ENCODE data around the gene TMBIM1. TPM values are rescaled to one million over a fixed set of nuclear protein-coding genes. Genes with fewer than 3 reads are reported as not detected.

TMBIM1 gene
- total and polyA plus RNA-seq, 9 of the 15 experiments (the other 6 are each of a cell fraction or from before 2014, with no cell fraction given) = 14.2 to 105 (median 47.0) TPM

DNA sequence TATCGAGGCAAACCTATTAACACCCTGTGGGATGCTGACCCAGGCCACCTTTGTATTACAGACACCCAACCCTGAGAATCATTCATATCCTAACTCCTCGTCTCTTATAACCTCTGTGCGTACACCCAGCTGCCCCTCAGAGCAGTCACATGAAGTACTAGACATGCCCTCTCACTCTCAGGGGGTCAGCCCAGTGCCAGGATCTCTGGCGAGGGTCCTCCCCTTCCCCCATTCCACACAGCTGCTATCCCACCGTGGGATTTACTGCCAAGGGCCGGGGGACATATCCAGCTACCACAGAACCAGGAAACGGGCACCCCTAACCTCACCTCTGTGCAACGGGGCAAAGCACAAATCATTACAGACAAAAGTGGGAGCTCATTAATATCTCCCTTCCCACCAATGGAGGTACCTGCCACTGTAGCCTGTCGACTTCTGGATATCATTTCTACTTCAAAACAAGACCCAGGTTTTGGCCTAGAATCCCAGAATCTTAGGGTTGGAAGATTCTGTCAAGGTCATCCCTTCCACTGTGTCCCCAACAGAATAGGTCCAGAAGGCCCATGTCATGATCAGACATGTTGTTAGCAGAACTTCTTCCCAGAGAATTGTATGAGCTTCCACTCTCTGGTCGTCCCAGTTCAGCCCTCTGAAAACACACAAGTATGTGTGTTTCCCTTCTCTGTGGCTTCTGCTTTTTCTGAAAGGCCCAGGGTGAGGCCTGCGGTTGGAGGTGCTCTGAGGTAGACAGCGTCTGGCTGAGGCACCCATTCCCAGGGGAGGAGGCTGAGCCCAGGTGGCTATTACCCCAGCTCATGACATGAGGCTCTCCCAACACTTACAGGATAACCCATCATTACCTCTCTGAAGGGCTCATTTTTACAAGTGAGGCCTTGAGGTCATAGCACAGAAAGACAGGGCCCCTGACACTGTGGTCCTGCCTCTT lies 1.7 kb downstream of the TMBIM1 start (continued):
- TF ChIP-seq SAFB (IDR thresholded peaks at IDR 0.05; ENCODE audit: borderline replicate concordance, low read depth, low read length) (no peak), ZNF311 (CRISPR knock-in tag; IDR thresholded peaks at IDR 0.05) (no peak), CCAR2 (IDR thresholded peaks at IDR 0.05; ENCODE audit: low read depth, low read length) (no peak), ZEB2 (IDR thresholded peaks at IDR 0.05) (no peak), ASH1L (IDR thresholded peaks at IDR 0.05; ENCODE audit: borderline replicate concordance, low read depth, partially characterized antibody) (no peak), HEY1 (CRISPR knock-in tag; IDR thresholded peaks at IDR 0.05; ENCODE audit: borderline replicate concordance) (no peak), DDX20 (tag; IDR thresholded peaks at IDR 0.05; ENCODE audit: low read depth) (no peak), ZNF589 (CRISPR knock-in tag; IDR thresholded peaks at IDR 0.05; ENCODE audit: low read depth) (no peak), HDGF (IDR thresholded peaks at IDR 0.05) (no peak), SLC30A9 (CRISPR knock-in tag; IDR thresholded peaks at IDR 0.05) (no peak), HNRNPUL1 (IDR thresholded peaks at IDR 0.05; ENCODE audit: low read length) (no peak), STAT5A (IDR thresholded peaks at IDR 0.05; ENCODE audit: borderline replicate concordance, low read length) (no peak), MTA3 (IDR thresholded peaks at IDR 0.05; ENCODE audit: borderline replicate concordance) (no peak), WHSC1 (IDR thresholded peaks at IDR 0.05; ENCODE audit: low read length) (no peak), IFI16 (CRISPR knock-in tag; IDR thresholded peaks at IDR 0.05) (no peak), BMI1 (IDR thresholded peaks at IDR 0.05; ENCODE audit: low read length) (no peak), CBFA2T3 (IDR thresholded peaks at IDR 0.05) (no peak), ZNF263 (CRISPR knock-in tag; IDR thresholded peaks at IDR 0.05; ENCODE audit: borderline replicate concordance) (no peak)
- TF ChIP-seq, protein P1, sequence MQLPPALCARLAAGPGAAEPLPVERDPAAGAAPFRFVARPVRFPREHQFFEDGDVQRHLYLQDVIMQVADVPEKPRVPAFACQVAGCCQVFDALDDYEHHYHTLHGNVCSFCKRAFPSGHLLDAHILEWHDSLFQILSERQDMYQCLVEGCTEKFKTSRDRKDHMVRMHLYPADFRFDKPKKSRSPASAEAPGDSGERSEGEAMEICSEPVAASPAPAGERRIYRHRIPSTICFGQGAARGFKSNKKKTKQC (CRISPR knock-in tag; IDR thresholded peaks at IDR 0.05) = no peak
- TF ChIP-seq, protein P2, sequence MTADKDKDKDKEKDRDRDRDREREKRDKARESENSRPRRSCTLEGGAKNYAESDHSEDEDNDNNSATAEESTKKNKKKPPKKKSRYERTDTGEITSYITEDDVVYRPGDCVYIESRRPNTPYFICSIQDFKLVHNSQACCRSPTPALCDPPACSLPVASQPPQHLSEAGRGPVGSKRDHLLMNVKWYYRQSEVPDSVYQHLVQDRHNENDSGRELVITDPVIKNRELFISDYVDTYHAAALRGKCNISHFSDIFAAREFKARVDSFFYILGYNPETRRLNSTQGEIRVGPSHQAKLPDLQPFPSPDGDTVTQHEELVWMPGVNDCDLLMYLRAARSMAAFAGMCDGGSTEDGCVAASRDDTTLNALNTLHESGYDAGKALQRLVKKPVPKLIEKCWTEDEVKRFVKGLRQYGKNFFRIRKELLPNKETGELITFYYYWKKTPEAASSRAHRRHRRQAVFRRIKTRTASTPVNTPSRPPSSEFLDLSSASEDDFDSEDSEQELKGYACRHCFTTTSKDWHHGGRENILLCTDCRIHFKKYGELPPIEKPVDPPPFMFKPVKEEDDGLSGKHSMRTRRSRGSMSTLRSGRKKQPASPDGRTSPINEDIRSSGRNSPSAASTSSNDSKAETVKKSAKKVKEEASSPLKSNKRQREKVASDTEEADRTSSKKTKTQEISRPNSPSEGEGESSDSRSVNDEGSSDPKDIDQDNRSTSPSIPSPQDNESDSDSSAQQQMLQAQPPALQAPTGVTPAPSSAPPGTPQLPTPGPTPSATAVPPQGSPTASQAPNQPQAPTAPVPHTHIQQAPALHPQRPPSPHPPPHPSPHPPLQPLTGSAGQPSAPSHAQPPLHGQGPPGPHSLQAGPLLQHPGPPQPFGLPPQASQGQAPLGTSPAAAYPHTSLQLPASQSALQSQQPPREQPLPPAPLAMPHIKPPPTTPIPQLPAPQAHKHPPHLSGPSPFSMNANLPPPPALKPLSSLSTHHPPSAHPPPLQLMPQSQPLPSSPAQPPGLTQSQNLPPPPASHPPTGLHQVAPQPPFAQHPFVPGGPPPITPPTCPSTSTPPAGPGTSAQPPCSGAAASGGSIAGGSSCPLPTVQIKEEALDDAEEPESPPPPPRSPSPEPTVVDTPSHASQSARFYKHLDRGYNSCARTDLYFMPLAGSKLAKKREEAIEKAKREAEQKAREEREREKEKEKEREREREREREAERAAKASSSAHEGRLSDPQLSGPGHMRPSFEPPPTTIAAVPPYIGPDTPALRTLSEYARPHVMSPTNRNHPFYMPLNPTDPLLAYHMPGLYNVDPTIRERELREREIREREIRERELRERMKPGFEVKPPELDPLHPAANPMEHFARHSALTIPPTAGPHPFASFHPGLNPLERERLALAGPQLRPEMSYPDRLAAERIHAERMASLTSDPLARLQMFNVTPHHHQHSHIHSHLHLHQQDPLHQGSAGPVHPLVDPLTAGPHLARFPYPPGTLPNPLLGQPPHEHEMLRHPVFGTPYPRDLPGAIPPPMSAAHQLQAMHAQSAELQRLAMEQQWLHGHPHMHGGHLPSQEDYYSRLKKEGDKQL (CRISPR knock-in tag; IDR thresholded peaks at IDR 0.05; ENCODE audit: borderline replicate concordance) = no peak
- TF ChIP-seq, protein P3, sequence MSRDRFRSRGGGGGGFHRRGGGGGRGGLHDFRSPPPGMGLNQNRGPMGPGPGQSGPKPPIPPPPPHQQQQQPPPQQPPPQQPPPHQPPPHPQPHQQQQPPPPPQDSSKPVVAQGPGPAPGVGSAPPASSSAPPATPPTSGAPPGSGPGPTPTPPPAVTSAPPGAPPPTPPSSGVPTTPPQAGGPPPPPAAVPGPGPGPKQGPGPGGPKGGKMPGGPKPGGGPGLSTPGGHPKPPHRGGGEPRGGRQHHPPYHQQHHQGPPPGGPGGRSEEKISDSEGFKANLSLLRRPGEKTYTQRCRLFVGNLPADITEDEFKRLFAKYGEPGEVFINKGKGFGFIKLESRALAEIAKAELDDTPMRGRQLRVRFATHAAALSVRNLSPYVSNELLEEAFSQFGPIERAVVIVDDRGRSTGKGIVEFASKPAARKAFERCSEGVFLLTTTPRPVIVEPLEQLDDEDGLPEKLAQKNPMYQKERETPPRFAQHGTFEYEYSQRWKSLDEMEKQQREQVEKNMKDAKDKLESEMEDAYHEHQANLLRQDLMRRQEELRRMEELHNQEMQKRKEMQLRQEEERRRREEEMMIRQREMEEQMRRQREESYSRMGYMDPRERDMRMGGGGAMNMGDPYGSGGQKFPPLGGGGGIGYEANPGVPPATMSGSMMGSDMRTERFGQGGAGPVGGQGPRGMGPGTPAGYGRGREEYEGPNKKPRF (IDR thresholded peaks at IDR 0.05; ENCODE audit: low read depth, low read length) = no peak
